NCI-H446 treated with DMSO at 0.1 percent for 48 hours (cell line): ENCODE measurements around the gene ADAP1.

Experiments used
- DNase-seq: peaks from one replicate; lab custom pipeline; 2025; lab: John Stamatoyannopoulos, UW

Gene ADAP1

DNA sequence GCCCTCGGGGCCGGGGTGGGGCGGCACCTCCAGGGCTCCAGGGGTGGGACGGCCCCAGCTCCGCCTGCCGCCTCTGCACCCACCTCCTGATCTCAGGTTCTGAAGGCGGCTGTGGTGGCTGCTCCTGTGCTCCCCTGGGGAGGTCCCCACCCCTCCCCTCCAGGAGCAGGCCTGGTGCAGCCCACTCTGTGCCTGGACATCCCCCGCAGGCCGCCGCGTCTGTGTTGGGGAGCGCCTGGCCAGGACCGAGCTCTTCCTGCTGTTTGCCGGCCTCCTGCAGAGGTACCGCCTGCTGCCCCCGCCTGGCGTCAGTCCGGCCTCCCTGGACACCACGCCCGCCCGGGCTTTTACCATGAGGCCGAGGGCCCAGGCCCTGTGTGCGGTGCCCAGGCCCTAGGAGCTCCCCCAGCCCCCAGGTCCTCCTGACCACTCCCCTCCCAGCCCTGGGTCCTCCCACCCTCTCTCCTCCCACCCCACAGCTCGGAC, 34.0 kb upstream of the ADAP1 start:
- DNase-seq, result no peak

DNA sequence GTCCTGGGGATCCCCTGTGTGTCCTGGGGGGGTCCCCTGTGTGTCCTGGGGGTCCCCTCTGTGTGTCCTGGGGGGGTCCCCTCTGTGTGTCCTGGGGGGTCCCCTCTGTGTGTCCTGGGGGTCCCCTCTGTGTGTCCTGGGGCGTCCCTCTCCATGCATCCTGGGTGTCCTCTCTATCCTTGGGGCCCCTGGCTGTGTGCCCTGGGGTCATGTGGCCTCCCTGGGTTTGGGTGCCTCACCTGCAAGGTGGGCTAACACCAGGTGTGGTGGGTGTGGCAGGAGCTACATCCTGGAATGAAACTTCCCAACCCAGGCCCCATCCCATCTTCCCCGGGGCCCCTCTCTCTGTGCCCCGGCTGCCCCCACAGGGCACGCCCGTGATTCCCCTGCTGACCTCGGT, 33.4 kb upstream of the ADAP1 start:
- DNase-seq, result no peak

DNA sequence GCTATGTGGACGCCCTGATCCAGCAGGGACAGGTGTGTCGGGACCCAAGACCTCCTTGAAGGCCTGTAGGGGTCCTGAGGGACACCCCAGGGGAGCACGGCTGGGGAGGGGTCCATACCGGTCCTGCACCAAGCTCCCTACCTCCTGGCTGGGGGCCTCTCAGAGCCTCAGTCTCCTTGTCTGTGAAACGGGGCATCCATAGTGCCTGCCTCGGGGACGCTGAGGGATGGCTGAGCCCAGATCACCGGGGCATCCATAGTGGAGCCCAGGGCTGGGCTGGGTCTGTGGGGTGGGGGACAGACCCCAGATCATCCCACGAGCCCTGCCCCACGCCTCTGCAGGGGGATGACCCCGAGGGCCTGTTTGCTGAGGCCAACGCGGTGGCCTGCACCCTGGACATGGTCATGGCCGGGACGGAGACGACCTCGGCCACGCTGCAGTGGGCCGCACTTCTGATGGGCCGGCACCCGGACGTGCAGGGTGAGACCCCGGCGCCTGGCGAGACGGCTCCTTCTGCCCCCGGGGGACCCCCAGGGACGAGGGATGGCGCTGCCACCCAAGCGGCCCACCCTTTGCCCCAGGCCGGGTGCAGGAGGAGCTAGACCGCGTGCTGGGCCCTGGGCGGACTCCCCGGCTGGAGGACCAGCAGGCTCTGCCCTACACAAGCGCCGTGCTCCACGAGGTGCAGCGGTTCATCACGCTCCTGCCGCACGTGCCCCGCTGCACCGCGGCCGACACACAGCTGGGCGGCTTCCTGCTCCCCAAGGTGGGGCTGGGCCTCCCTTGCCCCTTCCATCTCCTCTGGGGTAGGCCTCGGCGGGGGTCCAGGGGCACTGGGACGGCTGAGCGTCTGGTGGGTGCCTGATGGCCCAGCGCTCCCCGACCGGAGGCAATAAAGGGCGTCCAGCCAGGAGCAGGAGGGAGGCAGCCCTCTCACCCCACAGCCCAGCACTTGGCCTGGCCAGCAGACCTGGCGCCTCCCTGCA, 32.6 kb upstream of the ADAP1 start:
- DNase-seq, result no peak

DNA sequence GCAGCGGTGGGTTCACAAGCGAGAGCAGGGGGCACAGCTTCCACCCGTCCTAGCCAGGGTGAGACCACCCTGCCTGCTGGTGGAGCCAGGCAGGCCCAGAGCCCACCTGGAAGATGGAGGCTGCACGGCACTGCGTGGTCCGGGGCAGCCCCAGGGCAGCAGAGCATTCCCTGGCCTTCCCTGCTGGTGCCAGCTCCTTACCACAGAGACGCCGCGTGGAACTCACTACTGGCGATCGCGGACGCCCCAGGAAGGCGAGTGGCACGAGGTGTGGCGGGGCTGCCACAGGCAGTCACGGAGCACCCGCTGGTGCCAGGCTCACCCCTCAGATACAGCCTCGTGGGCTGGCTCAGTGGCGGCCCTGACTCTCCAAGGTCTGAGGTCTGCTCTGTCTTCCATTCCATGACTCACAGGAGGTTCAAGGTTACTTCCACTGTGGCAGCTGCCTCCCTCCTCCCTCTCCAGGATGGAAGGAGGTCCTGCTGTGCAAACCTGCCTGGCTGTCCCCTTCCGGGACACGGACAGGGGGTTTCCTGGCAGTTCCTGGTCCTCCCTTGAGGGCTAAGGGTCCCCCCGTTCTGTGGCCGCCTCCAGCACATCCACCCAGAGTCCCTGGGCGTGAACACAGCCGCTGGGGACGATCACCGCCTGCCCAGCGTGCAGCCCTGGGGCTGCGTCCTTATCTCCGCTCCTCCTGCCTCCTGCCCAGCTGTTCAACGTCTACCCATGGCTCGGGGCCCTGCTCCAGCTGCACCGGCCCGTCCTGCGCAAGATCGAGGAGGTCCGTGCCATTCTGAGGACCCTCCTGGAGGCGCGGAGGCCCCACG, 31.6 kb upstream of the ADAP1 start:
- no peak for DNase-seq

DNA sequence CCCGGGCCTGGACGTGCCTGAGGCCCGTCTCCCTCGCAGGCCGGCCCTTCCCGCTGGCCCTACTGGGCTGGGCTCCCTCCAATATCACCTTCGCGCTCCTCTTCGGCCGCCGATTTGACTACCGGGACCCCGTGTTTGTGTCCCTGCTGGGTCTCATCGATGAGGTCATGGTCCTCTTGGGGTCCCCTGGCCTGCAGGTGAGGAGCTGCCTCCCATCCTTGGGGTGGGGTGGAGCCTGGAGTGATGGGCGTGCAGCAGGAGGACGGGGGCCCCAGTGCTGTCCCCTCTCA, 30.6 kb upstream of the ADAP1 start:
- no peak for DNase-seq

DNA sequence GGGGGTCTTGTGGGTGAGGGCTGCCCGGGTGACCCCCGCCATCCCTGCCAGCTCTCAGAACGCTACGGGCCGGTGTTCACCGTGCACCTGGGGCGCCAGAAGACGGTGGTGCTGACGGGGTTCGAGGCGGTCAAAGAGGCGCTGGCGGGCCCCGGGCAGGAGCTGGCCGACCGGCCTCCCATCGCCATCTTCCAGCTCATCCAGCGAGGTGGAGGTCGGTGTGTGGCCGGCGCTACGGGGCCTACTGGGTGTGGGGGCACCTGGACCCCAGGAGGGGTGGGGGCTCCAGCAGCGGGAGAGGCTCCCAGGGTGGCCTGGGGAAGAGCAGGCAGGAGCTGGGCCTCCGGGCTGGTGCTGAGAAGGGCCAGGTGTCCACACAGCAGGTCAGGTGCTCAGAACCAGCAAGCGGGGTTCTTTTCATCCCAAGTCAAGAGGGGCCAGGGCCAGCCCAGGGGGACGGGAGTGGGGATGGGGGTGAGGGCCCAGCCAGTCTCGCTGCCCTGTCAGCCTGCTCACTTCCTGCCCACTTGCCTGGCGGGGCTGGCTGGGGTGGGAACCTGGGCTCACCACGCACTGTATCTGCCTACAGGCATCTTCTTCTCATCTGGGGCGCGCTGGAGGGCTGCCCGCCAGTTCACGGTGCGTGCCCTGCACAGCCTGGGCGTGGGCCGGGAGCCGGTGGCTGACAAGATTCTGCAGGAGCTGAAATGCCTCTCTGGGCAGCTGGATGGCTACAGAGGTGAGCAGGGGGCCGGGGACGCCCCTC, 30.1 kb upstream of the ADAP1 start:
- DNase-seq, result no peak

DNA sequence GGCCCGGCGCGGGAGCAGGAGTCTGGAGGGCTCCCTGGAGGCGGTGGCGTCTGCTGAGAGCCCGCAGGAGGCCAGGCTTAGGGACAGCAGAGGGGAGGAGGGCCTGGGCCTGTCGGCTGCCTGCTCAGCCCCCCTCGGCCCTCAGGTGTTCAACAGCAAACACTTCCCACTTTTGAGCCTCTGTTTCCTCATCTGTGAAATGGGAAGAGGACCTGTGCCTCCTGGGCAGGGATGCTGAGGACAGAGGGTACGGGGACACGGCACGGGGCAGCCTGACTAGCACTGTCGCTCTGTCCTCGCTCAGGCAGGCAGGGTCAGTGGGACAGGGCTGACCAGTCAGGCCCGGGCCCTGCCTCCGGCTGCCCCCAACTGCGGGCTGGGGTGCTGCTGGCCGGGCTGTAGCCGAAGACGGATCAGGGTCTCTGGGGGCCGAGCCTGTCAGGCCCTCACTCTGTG, 29.2 kb upstream of the ADAP1 start:
- DNase-seq, result no peak

DNA sequence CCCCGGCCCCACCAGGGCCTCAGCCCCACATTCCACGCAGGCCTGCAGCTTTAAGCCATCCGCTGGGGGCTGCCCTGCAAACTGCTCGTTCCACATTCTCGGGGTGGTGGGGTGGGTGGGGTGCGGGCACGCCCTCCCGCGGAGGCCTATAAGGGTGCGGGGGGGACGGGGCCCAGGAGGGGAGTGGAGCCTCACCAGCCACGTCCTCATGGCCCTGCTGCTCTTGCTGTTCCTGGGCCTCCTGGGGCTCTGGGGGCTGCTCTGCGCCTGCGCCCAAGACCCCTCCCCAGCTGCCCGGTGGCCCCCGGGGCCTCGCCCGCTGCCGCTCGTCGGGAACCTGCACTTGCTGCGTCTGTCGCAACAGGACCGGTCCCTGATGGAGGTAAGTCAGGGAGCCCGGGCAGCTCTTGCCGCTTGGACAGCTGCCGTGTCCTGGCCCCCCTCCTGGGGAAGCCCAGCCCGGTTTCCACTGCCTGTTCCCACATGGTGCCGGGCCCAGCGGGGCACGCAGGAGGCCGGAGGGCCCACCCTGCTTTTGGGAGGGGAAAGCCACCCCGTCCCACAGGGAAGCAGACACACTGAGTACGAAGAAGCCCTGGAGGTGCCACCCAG, 28.6 kb upstream of the ADAP1 start, which contains the start of gene CYP2W1:
Gene CYP2W1, plus strand, starts transcription at position 178 of the 612 bp plus-strand sequence. Its CDS starts 31 bp downstream, at position 209.
- DNase-seq, result no peak

DNA sequence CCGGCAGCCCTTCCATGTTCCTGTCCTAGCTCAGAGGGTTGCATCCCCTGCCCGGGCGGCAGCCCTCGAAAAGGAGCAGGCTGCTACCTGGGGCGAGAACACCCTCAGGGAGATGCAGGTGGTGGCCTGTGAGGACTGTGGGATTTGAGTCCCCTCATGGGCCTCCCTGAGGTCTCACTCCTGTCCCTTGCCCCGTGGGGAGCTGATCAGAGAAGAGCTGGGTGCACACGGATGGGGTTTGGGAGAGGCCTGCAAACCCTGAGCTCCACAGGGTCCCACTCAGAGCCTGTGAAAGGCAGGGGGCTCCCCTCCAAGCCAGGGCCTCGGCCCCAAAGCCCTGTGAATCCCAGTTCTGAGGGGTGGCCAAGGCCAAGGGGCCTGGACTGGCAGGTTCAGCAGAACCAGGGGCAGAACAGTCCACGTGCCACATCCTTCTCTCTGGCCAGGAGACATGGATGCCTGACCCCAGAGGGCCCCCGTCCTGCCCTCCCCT, 28.1 kb upstream of the ADAP1 start:
- no peak for DNase-seq

DNA sequence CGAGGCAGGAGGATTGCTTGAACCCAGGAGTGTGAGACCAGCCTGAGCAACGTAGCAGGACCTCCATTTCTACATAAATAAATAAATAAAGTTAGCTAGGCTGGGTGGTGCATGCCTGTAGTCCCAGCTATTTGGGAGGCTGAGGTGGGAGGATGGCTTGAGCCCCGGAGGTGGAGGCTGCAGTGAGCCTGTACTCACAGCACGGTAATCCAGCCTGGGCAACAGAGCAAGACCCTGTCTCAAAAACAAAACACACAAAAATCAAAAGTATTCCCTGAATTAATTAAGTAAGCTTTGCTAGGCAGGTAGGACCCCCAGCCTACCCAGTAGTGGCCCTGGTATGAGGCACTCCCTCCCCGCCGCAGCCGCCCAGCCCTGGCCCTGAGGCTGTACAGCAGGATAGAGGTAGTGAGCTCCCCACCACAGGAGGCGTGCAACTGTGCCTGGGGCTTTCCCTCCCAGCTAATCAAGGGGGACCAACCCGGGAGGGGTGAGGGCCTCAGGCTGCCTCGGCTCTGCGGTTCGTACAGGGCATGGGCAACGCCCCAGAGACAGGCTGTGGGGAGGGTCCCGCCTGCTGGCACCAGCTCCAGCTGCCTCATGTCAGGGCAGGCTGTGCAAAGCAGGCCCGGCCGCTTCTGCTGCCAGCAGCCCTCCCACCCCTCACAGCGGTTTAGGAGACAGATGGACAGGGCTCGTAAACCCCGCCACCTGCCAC, 27.5 kb upstream of the ADAP1 start:
- peak; percentile 68 for DNase-seq

DNA sequence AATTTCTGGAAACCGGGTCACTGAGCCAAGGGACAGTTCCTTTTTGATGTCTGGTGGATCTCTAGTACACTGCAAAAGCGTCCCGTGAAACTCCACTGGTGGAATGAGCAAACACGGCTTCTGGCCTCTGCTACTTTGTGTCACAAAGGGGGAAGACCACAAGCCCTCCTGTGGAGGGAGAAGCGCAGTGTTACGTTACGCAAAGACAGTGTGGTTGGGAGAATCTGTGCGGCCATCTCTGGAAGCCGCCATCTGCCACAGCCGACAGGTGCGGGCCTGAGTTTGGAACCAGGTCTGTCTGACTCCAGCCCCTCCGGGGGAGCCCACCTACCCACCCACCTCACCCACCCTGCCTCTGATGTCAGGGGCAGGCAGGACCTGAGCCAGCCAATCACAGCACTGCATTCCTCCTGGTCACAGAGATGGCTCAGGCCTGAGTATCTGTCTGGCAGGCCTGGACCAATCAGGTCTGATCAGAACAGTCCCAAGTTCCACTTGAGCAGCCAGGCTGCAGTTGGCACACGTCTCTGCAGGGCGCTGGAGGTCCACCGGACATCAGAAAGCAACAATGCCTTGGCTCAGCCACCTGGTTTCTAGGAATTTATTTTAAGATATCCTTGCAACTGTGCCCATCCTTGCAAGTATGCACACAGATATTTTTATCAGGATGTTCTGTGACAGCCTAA, 25.5 kb upstream of the ADAP1 start:
- DNase-seq, result no peak

DNA sequence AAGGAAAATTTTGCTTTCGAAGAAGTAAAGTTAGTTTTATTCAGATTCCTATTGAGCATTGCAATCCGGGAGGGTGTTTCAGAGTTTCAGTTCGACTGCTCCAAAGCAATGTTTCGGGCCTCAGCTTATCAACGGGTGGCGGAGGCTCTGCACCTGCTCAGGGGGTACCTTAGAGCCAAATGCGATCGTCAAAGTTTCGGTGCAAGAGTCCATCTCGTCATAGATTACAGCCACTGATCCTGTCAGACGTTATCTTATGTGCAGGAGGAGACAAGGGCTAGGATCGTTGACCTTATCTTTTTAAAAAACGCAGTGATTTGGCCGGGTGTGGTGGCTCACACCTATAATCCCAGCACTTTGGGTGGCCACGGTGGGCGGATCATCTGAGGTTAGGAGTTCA, 24.7 kb upstream of the ADAP1 start:
- DNase-seq, result no peak

DNA sequence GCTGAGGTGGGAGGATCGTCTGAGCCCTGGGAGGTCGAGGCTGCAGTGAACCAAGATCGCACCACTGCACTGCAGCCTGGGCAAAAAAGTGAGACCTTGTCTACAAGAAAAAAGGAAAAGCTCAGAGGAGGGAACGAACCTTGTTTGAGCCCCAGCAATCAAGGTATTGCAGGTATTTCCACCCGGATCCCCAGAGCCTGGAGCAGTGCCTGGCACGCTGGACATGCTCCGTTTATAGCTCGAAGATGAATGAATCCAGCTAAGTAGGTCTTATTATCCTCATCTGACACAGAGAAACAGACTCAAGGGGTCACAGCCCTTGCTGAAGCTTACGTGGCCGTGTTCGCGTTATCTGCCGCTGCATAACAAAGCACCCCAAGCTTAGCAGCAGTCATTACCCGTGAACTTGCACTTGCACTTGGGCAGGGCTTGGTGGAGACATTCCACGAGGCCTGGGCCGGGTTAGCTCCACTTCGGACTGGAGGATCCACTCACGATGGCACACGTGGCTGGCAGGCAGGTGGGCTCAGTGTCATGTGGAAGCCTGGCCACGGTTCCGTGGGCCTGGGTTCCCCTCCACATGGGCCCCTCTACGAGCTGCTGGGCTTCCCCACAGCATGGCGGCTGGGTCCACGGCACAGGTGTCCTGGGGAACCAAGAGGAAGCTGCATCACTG, 24.1 kb upstream of the ADAP1 start:
- no peak for DNase-seq

DNA sequence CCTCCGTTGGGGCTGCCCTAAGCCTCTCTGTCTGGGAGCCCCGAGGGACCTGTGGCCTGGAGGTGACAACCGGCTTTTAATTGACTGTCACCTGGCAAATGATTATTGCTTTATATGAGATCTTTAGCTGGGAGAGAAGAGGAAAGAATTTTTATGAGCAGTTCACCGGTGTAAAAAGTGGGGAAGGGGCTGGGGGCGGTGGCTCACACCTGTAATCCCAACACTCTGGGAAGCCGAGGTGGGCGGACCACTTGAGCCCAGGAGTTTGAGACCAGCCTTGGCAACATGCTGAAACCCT, 23.5 kb upstream of the ADAP1 start:
- no peak for DNase-seq

DNA sequence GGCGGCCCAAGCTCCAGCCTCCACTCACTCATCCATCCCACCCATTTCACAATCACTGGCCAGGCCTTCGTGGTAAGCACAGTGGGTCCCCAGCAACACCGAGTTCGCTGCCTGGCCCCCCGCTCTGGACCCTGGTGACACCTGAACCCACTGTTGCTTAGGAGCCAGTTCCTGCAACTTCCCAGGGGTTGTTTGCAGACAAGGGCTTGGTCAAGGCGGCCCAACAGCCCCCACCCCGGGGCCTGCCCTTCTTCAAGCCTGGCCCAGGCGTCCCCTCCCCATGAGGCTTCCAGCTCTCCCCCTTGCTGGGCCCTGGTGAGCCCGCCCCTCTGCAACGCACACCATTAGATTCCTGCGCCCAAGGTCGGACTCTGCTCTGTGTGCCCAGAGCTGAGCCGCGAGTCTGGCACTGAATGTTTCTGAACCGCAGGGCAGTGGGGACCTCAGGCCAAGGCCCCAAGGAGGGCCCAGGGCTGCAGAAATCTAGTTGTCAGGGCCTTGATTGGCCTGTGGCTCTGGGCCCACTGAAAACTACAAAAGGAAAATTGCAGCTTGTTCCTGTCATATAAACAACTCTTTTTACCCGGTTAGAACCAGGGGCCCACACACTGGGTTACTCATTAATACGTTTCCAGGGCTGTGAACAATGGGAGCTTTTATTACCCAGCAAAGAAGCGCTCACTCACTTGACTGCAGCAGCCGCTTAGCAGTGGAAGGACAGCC, 23.0 kb upstream of the ADAP1 start:
- DNase-seq, result no peak

DNA sequence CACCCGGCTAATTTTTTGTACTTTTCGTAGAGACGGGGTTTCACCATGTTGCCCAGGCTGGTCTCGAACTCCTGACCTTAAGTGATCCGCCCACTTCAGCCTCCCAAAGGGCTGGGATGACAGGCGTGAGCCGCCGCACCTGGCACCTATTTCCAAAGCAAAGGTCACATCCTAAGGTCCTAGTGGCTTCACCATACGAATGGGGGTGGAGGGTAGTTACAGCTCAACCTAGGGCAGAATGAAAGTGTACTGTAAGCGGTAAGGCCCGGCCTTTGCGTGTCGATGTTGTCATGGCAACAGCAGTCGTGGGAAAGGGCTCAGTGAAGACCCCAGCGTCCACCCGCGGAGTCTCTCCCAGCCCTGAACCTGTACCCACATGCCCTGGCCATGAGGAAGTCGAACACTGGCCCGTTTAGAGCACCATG, 22.4 kb upstream of the ADAP1 start:
- no peak for DNase-seq

DNA sequence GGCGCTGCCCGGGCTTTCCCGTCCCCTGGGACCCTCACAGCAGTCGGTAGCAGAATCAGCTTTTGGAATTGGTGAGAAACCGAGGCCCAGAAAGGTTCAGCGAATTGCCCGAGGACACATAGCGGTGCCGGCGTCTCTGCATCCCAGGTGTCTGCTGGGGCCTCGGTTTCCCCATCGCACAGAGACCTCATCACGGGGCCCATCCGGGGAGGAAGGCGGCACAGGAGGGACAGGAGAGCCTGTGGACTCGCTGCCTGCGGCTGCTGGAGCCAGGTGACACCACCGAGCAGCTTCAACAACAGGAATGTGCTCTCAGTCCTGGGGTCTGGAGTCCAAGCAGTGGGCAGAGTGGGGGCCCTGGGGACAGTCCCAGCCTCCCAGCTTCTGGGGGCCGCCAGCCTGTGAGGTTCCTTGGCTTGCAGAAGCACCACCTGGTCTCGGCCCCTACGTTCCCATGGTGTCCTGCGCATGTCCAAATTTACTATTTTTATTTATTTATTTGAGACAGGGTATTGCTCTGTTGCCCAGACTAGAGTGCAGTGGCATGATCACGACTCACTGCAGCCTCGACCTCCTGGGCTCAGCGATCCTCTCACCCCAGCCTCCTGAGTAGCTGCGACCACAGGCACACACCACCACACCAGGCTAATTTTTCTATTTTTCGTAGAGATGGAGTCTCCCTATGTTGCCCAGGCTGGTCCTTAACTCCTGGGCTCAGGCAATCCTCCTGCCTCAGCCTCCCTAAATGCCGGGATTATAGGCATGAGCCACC, 21.4 kb upstream of the ADAP1 start:
- no peak for DNase-seq
